T follicular helper cell (primary cell): Measurements from ENCODE around the gene ADAMTS2.

Experiments used
- DNase-seq: peaks from one replicate; pipeline ENCODE4 v3.0.0-alpha.2; 2020; ENCODE audit warnings: low read depth

Gene ADAMTS2

DNA sequence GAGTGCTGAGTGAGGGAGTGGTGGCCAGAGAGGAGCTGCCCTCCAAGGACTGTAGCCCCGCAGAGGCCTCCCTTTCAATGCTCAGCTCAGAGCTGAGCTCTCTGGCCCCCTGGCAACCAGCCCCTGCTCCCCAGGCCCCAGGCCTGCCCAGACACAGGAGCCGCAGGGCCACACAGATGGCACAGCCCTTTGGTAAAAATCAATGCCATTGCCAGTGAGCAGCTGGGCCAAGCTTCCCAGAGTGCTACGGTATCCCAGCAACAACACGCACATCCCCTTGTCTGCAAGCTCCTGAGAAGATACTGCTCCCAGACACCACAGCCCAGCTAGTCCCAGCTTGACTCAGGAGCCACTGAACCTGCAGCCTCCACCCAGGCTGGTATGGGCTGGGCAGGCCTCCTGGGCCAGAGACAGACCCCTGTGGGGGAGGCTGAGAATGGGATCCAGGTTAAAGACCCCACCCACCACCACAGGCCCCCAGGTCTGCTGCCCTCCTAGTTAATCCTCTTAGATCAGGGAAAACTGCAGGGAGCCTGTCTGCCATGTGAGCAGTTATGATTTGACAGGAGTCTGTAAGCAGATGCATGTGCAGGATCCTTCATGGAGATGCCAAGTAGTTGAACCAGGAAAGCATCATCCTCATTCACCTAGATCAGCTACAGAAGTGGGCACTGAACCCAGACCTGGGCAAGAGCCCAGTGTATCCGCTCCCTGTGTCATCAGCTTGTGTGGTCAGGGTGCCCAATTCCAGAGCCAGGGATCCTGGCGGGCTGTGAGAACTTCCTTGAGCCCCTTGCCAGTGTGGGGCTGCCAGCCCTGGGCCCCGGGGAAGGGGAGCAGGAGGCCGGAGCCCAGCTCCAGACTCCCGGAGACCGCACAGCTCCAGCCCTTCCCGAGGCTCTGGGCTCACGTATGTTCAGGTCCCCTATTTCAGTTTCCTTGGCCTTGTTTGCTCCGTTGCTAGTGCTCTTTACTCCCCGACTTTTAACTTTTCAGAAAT, 26.7 kb upstream of the ADAMTS2 start:
- DNase-seq: no peak

DNA sequence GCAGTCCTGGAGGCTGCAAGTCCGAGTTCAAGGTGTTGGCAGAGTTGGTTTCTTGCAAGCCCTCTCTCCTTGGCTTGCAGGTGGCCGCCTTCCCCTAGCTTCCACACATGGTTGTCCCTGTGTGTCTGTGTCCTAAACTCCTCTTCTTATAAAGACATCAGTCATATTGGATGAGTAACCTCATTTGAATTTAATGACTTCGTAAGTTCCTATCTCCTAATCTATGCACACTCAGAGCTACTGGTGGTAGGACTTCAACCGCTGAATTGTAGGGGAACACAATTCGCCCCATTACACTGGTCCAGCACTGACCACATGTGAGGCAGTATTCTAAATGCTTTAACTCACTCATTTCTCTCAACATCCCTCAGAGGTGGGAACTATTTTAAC, 25.9 kb upstream of the ADAMTS2 start:
- DNase-seq: no peak

DNA sequence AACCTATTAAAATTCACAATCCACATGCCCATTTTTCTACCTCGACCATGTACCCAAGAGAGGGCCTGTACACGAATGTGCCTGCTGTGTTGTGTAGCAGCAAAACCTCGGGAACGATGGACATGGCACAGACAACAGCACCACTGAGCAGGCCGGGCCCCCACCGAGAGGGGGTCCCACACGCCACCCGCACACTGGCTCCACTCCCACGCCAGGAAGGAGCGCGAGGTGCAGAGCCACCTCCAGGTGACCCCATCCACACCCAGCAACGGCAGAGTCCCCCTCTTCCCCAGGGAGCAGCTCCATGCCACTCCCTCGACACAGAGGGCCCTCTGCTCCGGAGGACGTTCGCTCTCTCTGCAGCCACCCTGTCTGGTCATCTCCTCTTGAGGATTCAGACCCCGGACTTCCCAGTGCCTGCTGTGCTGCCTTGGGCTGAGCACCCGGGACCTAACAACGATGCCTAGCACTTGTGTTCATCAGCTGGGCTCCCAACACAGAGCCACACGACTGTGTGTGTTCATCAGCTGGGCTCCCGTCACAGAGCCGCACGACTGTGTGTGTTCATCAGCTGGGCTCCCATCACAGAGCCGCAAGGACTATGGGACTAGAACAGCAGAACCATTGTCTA, 25.3 kb upstream of the ADAMTS2 start:
- no peak for DNase-seq

- no peak for DNase-seq
Measured at GRCh38 chr5:179369530-179369884, 24.2 kb upstream of the ADAMTS2 start.

GRCh38 chr5:179368806-179369529, 23.7 kb upstream of the ADAMTS2 start:
- DNase-seq: no peak

- no peak for DNase-seq
Measured at GRCh38 chr5:179368126-179368805, 23.0 kb upstream of the ADAMTS2 start.

GRCh38 chr5:179367491-179367890, 22.2 kb upstream of the ADAMTS2 start:
- DNase-seq: no peak

- DNase-seq: no peak
Measured at GRCh38 chr5:179362355-179362754, 17.1 kb upstream of the ADAMTS2 start.

DNA sequence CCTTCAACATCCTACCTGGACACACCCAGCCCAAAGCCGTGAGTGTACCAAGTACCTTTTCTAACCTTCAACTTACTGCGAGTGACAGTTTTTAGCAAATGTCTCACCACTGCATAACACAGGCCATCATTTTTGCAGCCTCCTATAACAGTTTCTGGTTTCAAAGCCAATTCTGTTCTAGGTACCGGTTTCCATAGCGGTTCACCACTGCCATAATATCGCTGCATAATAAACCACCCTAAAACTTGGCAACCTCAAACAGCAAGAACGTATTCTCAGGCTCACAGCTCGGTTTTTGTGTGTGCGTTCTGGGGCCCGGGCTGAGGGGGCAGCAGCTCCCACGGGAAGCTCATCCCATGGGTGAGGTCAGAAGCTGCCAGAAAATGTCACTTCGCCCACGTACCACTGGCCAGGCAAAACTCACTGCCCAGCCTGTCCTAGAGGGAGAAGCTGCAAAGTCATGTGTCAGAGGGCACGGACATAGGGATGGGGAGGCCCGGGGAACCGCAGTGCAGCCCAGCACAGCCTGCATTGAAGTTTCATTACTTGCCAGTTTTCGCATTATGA, 15.9 kb upstream of the ADAMTS2 start:
- no peak for DNase-seq

GRCh38 chr5:179357031-179357430, 11.8 kb upstream of the ADAMTS2 start:
- no peak for DNase-seq

- no peak for DNase-seq
Measured at GRCh38 chr5:179355976-179356974, 11.0 kb upstream of the ADAMTS2 start.

DNA sequence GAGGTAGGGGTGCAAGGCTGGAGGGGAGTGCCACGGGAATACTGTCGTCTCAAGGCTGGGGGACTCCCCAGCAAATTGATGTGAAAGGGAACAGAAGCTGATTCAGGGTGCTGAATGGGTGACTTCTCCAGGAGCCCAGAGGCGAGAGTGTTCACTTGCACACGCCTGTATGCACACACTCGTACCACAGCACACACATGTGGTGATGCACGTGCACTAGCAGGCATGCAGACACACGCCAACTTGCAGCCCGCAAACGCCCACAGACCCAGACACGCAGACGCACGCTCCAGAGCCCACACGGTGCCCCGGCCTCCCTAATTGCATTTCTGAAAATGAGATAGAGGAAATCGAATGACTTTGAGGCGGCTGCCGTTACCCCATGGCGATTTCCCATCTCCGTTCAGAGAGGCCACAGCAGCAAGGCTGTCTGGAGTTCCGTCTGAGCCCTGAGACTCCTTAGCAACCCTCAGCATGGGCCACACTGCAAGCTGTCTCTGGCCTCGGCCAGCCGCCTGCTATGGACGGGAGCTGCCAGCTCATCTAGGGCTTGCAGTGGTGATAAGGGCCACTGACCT, 9.1 kb upstream of the ADAMTS2 start:
- DNase-seq: no peak

DNA sequence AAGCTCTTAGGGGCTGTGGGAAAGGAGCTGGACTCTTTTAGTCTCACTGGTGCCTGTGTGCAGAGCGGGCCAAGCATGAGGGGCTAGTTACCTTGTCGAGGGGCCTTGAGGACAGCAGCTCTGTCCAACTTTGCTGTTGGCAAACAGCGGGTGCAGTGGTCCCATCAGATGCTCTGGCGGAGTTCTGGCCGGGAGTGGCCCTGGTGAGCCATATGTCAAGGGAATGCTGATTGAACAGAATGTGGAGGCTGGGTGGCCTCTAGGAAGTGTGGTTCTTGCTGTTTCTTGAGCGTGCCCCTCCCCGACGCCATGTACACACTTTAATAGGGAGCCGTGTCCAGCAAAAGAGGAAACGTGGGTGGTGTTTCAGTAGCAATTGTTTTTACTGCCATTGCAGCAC, 3.6 kb upstream of the ADAMTS2 start:
- DNase-seq: no peak

DNA sequence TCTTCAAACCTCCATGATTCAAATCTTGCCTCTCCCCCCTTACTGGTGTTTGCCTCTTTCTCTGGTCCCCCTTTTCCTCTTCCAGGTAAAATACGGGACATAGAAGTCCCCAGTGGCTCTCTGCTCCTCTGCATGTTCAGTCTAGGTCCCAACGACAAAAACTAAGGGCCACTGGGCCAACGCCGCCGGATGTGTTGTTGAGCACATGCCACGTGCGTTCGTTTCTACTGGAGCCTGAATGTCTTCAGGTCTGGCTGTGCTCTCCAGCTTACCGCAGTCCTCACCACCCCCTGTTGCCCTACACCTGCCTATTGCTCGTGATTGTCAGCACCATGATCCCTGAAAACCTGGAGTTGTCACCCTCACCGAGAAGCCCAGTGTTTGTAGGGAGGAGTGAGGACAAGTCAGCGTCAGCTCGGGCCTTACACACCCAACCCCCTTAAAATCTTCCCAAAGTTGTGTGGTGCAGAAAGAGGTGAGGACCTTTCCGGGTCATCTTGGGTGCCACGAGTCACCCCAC, 2.8 kb upstream of the ADAMTS2 start:
- DNase-seq: no peak

DNA sequence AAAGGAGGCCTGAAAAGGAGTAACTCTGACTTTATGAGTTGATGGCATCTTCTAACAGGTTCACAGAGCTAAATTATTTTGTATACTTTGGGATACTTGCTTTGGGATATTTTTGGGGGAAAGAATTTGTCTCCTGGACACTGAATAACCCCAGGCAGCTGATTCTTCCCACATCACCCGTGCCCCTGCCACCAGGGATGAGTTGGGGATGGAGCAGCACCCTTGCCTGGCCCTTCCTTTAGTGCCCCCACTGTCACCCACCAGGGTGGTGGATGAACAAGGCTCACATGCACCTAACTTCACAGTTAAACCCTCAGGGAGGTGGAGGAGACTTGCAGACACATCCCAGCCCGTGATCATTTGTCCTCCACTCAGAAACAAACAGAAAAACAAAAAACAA, 2.3 kb upstream of the ADAMTS2 start:
- no peak for DNase-seq

GRCh38 chr5:179346875-179347274, 1.6 kb upstream of the ADAMTS2 start:
- no peak for DNase-seq

GRCh38 chr5:179346401-179346800, 1.1 kb upstream of the ADAMTS2 start:
- no peak for DNase-seq

DNA sequence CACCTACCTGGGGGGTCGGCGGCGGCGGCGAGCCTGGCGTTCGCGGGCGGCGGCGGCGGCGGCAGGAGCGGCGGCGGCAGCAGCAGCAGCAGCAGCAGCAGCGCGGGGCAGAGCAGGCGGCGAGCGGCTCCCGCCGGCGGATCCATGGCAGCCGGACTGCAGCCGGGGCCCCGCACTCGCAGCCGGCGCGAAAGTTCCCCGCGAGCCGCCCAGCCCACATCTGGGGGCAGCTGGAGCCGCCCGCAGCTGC, 153 bp downstream of the ADAMTS2 start:
- no peak for DNase-seq

DNA sequence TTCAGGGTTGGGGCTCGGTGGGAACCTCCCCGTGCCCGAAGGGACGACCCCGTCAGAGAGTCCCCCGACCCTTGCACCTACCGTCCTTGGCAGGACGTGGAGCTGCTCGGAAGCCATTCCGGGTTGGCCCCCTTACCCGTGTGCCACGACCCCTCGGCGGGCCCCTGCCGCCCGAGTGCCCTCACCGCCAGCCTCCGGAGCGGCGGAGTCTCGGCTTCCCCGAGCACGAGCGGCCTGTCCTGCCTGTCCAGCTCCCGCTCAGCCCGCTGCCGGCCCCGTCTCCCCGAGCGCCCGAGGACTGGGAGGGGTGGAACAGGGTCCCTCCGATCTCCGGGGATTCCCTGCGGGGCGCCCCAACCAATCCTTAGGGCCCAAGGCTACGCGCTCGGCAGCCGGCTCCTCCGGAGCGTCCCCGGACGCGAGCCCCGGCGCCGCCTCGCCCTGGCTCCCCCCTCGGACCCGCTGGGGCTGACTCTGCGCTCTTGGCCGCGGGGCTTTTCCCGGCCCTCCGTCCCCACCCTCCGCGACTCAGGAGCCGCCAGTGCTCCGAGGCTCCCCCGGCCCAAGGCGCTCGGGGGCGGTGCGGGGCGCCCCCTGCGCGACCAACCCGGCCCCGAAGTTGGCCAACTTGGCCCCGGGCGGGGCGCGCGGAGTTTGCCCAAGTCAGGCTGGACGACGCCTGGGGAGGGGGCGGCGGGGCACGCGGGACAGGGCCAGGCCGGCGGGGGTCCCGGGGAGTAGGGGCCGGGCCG, 654 bp downstream of the ADAMTS2 start:
- no peak for DNase-seq
